DND-41 (cell line): ENCODE results near the gene SHANK1.
"Not testable (repeated sequence)": the region's sequence is repeated elsewhere in the genome, so short reads cannot be mapped to it uniquely, and the experiment has no call there.

ENCODE experiments used
- CTCF ChIP-seq: IDR thresholded peaks from 2 replicates; pipeline ENCODE4 v1.5.1; 2012; ENCODE audit warnings: borderline replicate concordance, low read length, moderate library complexity, mild to moderate bottlenecking; ENCODE audit not compliant: poor library complexity, severe bottlenecking; ENCODE audit errors: extremely low read depth
- EZH2 ChIP-seq: IDR thresholded peaks from 3 replicates; pipeline ENCODE4 v1.6.1; 2012; ENCODE audit warnings: borderline replicate concordance, low read depth, mild to moderate bottlenecking, moderate library complexity, low read length, inconsistent platforms; ENCODE audit not compliant: severe bottlenecking

GRCh38 chr19:50763521-50763920 is 43.9 kb upstream of the SHANK1 start:
- not testable (repeated sequence) for TF ChIP-seq CTCF, EZH2
